ENCODE results near the gene NR2E1. TPM values are rescaled to one million over a fixed set of nuclear protein-coding genes. Genes with fewer than 3 reads are reported as not detected.

The NR2E1 gene
- total RNA-seq, 6 experiments from 2014 or later, result not detected

DNA sequence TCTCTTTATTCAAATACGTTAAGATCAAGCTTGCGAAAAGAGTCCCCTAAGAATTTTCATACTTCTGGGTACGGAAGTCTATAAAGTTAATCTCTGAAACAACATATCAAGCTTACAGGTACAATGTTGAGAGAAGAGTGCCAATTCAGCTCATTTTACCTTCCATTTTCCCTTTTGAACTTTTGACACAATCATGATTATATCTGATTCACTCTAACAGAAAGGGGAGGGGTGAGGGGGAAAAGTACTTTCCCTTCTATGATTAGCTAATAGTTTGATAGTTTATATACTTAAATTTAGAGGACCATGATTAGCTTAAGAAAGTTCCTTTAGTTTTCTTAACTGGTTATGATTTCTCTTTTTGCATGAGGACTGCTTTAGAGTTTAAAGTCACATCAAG lies 61.5 kb downstream of the NR2E1 start:
- Histone ChIP-seq H3K27ac (no peak overlapping the region), H3K36me3 (peaks cover 0 to 8% (median under 1%) of the 10 kb centered on the region in 4 donors), H3K27me3 (no peaks in the 10 kb centered on the region), H3K4me1 (peaks cover 0 to 4% (median 0%) of the 10 kb centered on the region in 4 donors), H3K4me3 (no peak overlapping the region), H3K9me3 (no peaks in the 10 kb centered on the region)
- DNase-seq (no peak), ATAC-seq (peak in 1 of 4 donors; percentile 75)
- 90% methylated on average over 3 of the region's 3 CpGs for WGBS (ENCODE audit: insufficient coverage, low coverage, low lambda C conversion rate, missing lambda C conversion rate)
- TF ChIP-seq, protein P1, sequence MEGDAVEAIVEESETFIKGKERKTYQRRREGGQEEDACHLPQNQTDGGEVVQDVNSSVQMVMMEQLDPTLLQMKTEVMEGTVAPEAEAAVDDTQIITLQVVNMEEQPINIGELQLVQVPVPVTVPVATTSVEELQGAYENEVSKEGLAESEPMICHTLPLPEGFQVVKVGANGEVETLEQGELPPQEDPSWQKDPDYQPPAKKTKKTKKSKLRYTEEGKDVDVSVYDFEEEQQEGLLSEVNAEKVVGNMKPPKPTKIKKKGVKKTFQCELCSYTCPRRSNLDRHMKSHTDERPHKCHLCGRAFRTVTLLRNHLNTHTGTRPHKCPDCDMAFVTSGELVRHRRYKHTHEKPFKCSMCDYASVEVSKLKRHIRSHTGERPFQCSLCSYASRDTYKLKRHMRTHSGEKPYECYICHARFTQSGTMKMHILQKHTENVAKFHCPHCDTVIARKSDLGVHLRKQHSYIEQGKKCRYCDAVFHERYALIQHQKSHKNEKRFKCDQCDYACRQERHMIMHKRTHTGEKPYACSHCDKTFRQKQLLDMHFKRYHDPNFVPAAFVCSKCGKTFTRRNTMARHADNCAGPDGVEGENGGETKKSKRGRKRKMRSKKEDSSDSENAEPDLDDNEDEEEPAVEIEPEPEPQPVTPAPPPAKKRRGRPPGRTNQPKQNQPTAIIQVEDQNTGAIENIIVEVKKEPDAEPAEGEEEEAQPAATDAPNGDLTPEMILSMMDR (IDR thresholded peaks at IDR 0.05), result no peak
- TF ChIP-seq POLR2A (IDR thresholded peaks at IDR 0.05), result no peak
- intact Hi-C loops (cut with DNase I), result no loop called here

DNA sequence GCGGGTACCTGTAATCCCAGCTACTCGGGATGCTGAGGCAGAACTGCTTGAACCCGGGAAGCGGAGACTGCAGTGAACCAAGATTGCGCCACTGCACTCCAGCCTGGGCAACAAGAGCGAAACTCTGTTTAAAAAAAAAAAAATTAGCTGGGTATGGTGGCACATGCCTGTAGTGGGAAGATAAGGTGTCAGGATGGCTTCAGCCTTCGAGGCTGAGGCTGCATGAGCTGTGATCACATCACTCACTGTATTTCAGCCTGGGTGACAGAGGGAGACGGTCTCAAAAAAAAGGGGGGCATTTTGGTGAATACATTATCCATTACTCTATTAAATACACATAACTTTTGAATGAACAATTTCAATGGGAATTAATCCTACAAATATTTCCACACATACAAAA lies 62.6 kb downstream of the NR2E1 start:
- intact Hi-C loops (cut with DNase I), result no loop called here
- DNase-seq, result no peak
- Histone ChIP-seq H3K27ac (no peak overlapping the region), H3K4me3 (no peak overlapping the region), H3K9me3 (no peaks in the 10 kb centered on the region), H3K27me3 (no peaks in the 10 kb centered on the region), H3K4me1 (peaks cover 0 to 4% (median 0%) of the 10 kb centered on the region in 4 donors), H3K36me3 (peaks cover 0 to 4% (median 0%) of the 10 kb centered on the region in 4 donors)
- WGBS (ENCODE audit: insufficient coverage, low coverage, low lambda C conversion rate, missing lambda C conversion rate), result 86% methylated on average over 2 of the region's 8 CpGs
- no peak for ATAC-seq
- TF ChIP-seq POLR2A (IDR thresholded peaks at IDR 0.05), result no peak
- TF ChIP-seq, protein P1 (IDR thresholded peaks at IDR 0.05), result no peak

DNA sequence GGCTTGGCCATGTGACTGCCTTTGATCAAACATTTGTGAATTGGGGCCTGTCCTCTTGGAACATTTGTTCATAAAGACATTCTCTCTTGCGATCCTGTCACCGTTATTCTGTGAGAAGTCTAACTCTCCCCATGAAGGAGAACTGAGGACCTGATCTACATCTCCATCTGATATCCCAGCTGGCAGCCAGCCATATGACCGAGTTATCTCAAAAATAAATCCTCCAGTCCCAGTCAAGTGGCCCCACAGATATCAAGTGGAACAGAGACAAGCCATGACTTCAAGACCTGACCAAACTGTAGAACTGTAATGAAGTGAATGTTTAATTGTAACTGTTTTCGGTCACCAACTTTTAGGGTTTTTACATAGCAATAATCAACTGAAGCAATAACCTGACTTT lies 69.3 kb downstream of the NR2E1 start:
- Histone ChIP-seq H3K9me3 (no peaks in the 10 kb centered on the region), H3K36me3 (peaks cover 0 to 10% (median 0%) of the 10 kb centered on the region in 4 donors), H3K4me3 (no peak overlapping the region), H3K4me1 (no peaks in the 10 kb centered on the region), H3K27ac (no peak overlapping the region), H3K27me3 (no peaks in the 10 kb centered on the region)
- DNase-seq (no peak), ATAC-seq (no peak)
- TF ChIP-seq, protein P1 (IDR thresholded peaks at IDR 0.05), result no peak
- TF ChIP-seq POLR2A (IDR thresholded peaks at IDR 0.05), result no peak
- intact Hi-C loops (cut with DNase I), result no loop called here
- WGBS (ENCODE audit: insufficient coverage, low coverage, low lambda C conversion rate, missing lambda C conversion rate), result 85% methylated on average over 4 of the region's 4 CpGs

DNA sequence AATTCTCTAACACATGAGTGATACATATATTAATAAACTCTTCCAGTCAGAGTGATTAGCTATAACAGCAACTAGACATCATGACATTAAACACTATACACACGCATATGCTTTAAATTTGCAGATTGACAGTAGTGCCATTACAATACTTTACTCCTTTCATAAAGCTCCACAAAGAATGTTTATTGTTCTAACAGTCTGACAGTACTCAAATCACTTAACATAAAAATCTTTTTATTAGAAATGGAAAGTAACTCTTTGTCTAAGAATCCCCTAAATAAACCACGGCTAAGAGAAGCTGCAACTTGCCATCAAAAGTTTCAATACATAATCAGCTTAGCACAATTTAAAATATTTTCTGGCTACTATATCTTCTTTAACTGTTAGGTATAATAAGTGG lies 71.0 kb downstream of the NR2E1 start:
- Histone ChIP-seq H3K27me3 (no peaks in the 10 kb centered on the region), H3K4me1 (peaks cover 0 to 6% (median 0%) of the 10 kb centered on the region in 4 donors), H3K9me3 (no peaks in the 10 kb centered on the region), H3K36me3 (peaks cover 0 to 10% (median 0%) of the 10 kb centered on the region in 4 donors), H3K27ac (no peak overlapping the region), H3K4me3 (no peak overlapping the region)
- no peak for DNase-seq
- no peak for TF ChIP-seq POLR2A (IDR thresholded peaks at IDR 0.05)
- TF ChIP-seq, protein P1 (IDR thresholded peaks at IDR 0.05), result no peak
- 47% methylated on average over 2 of the region's 2 CpGs for WGBS (ENCODE audit: insufficient coverage, low coverage, low lambda C conversion rate, missing lambda C conversion rate)
- intact Hi-C loops (cut with DNase I), result no loop called here
- ATAC-seq, result no peak

DNA sequence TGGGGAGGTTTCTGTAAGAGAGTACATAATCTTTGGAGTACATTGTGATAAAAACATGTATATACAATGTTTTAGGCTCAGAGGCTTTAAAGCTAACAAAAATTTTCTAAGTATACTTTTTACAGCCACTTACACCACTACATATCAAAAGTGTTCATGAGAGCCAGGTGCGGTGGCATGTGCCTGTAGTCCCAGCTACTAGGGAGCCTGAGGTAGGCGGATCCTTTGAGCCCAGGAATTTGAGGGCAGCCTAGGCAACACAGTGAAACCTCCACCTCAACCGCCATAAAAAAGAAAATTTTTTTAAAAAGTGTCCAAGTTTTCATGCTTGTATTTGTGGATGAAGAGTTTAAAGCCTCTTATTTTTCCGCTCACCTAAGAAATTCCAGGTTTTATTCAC lies 72.5 kb downstream of the NR2E1 start:
- DNase-seq (no peak), ATAC-seq (no peak)
- Histone ChIP-seq H3K4me3 (no peak overlapping the region), H3K4me1 (peaks cover 0 to 6% (median 0%) of the 10 kb centered on the region in 4 donors), H3K27me3 (no peaks in the 10 kb centered on the region), H3K27ac (no peak overlapping the region), H3K9me3 (no peaks in the 10 kb centered on the region), H3K36me3 (peaks cover 0 to 10% (median 0%) of the 10 kb centered on the region in 4 donors)
- intact Hi-C loops (cut with DNase I), result no loop called here
- TF ChIP-seq, protein P1 (IDR thresholded peaks at IDR 0.05), result no peak
- TF ChIP-seq POLR2A (IDR thresholded peaks at IDR 0.05), result no peak
- WGBS (ENCODE audit: insufficient coverage, low coverage, low lambda C conversion rate, missing lambda C conversion rate), result 95% methylated on average over 3 of the region's 4 CpGs
